HG03354 (cell line): ENCODE data around the gene ZBTB46.
A peak's percentile ranks its signal among the peaks of the same experiment; 100 is the strongest.
"Not testable (repeated sequence)": the region's sequence is repeated elsewhere in the genome, so short reads cannot be mapped to it uniquely, and the experiment has no call there.

Source experiments
- ATAC-seq: cut with Tn5 transposase; IDR thresholded peaks from one replicate; pipeline ENCODE4 v1.9.1; 2021; ENCODE audit warnings: mild to moderate bottlenecking; ENCODE audit not compliant: unreplicated experiment, poor library complexity, severe bottlenecking

Gene ZBTB46

DNA sequence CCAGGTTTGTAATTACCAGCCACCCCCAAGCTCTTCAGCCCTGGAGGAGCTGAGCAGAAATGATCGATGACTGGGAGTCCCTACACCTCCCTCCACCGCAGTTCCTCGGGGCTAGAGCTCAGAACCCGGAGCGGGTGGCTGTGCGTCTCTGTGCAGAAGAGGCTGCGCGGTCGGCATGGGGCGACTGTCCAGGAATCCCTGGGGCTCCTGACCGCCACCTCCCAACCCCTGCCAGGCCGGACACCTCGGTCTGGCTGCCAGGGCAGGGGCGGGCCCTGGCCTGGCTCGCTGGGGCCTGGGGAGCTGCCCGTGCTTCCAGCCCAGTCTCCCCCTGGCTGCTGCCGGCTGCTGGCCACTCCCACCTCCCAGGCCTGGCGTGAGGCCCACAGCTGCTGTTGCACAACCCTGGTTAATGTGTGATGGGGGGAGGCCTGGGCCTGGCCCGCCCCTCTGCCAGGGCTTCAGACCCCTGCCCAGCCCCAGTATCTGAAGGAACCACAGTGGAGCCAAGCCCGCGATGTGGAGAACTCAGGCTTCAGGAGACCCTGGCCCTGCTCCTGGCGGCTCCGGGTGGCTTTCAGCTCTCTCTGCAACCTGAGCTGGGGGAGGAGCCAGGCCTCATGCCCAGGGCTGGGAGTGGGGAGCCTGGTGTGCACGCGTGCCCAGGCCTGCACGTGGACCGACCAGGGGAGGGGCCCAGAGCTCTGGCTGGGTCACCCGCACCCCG lies 90.3 kb downstream of the ZBTB46 start:
- ATAC-seq: peak; percentile 1

DNA sequence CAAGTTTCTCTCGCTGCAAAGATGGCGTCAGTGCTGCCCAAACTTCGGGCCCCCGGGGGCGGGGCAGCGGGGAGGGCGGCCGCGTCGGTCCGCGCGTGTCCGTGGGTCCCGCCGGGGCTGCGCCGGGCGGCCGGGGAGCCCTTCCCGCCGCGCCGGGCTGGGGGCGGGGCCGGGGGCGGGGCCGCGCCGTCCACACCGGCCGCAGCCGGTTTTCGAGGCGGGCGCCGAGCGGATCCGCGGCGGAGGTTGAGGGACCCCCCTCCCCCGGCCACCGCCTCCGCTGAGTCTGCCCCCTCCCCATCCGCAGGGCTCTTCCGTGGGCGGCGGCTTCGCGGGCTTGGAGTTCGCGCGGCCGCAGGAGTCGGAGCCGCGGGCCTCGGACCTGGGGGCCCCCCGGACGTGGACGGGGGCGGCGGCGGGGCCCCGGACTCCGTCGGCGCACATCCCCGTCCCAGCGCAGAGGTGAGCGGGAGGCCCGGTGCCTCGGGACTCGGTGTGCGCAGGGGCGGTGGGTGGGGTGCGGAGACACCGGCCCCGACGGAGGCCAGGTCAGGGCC lies 90.9 kb downstream of the ZBTB46 start:
- peak; percentile 20 for ATAC-seq

DNA sequence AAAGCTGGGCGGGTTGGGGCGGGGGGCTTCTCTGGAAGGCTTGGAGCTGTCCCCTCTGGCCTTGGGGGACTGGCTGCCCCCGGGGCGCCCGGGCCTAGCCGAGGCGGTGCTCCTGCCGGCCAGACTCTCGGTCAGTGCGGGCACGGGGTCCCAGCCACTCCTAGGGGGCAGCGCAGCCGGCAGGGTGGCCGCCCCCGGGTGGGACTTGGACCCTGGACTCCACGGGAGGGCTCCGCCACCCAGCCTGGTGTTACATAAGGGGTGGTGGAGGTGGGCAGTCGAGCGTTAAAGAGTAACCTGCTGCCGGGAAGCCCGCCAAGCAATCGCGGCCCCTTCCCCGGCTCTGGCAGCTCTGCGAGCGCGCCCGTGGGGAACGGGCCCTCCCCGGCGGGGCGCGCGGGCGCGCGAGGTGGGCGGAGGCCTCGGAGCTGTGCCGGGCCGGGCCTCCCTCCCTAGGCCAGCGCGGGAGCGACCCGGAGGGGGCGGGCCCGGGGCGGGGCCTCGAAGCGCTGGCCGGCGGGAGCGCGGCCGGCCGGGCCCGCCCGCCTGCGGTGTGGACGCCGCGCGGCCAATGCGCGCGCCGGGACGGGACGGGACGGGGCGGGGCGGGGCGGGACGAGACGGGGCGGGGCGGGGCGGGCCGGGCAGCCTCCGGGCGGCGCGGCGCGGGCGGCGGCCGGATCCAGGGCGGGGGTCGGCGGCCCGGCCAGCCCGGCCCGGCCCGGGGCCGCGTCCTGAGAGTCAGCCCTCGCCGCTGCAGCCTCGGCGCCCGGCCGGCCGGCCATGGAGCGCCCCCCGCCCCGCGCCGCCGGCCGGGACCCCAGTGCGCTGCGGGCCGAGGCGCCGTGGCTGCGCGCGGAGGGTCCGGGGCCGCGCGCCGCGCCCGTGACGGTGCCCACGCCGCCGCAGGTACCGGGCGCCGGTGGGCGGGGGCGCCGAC lies 91.7 kb downstream of the ZBTB46 start, which contains the start of gene SLC2A4RG:
SLC2A4RG (plus strand) TSS at position 647 of the 940 bp plus-strand sequence; CDS start at position 784, 137 bp downstream.
- ATAC-seq: peak; percentile 38

DNA sequence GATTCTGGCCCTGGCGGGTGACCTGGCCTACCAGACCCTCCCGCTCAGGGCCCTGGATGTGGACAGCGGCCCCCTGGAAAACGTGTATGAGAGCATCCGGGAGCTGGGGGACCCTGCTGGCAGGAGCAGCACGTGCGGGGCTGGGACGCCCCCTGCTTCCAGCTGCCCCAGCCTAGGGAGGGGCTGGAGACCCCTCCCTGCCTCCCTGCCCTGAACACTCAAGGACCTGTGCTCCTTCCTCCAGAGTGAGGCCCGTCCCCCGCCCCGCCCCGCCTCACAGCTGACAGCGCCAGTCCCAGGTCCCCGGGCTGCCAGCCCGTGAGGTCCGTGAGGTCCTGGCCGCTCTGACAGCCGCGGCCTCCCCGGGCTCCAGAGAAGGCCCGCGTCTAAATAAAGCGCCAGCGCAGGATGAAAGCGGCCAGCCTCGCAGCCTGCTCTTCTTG lies 92.4 kb downstream of the ZBTB46 start:
- no peak for ATAC-seq

DNA sequence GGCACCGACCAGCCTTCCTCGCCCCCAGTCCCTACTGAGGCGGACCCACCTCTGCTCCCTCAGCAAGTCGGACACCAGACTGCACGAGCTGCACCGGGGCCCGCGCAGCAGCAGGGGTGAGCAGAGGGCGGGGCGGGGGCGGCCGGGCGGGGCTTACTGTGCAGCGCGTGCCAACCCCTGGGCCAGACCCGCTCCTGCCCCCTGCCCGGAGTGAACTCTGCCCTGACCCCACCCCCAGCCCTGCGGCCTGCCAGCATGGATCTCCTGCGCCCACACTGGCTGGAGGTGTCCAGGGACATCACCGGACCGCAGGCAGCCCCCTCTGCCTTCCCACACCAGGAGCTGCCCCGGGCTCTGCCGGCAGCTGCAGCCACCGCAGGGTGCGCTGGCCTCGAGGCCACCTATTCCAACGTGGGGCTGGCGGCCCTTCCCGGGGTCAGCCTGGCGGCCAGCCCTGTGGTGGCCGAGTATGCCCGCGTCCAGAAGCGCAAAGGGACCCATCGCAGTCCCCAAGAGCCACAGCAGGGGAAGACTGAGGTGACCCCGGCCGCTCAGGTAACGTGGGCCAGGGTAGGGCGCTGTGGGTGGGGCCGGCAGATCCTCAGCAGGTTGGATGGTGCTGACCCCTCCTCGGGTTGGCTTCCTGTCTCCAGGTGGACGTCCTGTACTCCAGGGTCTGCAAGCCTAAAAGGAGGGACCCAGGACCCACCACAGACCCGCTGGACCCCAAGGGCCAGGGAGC lies 92.9 kb downstream of the ZBTB46 start:
- ATAC-seq: no peak

DNA sequence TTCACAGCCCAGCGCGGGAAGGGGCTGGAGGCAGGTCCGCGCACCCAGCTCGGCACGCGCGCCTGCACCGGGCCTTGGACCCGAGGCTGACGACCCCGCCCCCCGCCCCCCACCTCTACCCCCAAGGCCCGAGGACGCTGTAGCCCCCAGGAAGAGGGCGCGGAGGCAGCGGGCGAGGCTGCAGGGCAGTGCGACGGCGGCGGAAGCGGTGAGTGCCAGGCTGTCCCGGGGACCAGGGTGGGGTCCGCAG lies 93.4 kb downstream of the ZBTB46 start:
- ATAC-seq: no peak

DNA sequence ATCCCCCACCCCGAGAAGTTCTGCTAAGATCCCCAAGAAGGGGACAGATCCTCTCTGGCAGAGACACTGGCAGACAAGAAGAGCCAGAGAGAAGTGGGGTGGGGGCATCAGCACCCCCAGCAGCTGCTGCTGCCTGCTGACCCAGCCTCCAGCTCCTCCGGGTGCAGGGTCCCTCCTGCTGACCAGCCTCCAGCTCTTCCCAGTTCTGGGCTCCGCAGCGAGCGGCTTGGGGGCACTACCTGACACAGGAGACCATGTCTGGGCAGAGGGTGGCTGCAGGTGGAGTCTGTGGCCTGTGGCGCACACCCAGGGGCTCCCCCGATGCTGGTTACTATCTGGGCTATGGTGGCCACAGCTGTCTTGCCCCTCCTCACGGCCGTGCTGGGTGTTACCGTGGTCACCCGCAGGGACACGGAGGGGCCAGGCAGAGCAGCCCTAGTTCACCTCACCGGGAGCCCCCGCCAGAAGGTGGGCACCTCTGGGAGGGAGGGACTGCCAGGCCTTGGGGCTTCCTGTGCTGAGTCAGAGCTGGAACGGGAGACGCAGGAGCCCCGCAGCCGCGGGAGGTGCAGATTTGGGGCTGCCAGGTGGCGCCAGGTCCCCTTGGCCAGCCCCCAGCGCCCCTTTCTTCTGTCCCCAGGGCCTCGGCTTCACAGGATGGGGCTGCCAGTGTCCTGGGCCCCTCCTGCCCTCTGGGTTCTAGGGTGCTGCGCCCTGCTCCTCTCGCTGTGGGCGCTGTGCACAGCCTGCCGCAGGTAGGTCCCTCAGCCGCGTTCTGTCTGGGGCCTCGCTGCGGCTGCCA lies 94.0 kb downstream of the ZBTB46 start:
- no peak for ATAC-seq

DNA sequence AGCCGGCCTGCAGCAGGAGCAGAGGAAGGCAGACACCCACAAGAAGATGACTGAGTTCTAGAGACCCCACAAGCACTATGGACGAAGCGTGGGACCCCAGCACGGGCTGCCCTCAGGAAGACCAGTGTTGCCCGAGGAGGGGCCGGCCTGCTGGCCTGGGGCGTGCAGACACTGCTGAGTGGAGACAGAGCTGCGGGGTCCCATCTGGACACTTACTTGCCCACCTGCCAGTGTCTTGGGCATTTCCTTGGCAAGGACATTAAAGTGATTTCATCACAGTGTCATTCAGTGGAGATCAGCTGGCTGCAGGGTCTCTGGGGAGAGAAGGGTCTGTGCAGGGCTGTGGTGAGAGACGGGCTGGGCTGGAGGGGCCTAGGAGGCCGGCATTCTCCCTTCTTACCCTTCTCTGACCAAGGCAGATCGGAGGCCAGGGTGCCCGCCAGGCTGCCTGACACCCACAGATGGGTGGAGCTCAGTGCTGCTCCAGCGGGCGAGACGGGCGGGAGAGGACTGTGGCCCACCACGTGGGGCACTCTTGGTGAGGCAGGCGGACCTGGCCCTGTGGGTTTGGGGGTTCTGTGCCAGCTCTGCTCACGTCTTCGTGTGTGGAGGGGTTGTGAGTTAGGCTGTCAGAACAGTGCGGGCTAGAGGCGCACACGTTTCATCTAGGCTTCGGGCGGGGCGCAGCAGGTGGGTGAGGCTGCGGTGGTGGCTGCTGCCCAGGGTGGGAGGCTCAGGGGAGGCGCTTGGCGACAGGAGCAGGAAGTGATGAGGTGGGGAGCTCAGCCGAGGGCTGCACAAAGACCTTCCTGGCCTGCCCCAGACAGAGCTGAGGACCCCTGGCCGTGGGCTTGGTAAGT lies 95.0 kb downstream of the ZBTB46 start, which contains the start of gene LIME1:
LIME1 (plus strand) TSS at position 806 of the 860 bp plus-strand sequence. CDS start 886 bp downstream, outside the sequence.
- ATAC-seq: no peak

DNA sequence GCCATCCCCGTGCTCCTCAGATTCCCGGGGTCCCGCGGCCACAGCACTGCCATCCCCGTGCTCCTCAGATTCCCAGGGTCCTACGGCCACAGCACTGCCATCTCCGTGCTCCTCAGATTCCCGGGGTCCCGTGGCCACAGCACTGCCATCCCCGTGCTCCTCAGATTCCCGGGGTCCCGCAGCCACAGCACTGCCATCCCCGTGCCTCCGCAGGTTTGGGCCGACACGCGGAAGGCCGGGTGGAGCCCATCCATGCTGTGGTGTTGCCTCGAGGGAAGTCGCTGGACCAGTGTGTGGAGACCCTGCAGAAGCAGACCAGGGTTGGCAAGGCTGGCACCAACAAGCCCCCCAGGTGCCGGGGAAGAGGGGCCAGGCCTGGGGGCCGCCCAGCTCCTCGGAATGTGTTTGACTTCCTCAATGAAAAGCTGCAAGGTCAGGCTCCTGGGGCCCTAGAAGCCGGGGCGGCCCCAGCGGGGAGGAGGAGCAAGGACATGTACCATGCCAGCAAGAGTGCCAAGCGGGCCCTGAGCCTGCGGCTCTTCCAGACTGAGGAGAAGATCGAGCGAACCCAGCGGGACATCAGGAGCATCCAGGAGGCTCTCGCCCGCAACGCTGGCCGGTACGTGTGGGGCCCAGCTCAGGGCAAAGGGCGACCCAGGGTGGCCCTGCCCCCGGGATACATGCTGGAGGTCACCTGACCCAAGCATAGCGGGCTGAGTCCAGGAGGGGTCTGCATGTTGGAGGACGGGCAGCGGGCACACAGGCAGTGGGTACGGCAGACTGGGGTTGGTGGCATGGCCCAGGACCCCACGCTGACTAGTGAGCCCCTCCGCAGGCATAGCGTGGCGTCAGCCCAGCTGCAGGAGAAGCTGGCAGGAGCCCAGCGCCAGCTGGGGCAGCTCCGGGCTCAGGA lies 95.9 kb downstream of the ZBTB46 start:
- ATAC-seq: no peak

DNA sequence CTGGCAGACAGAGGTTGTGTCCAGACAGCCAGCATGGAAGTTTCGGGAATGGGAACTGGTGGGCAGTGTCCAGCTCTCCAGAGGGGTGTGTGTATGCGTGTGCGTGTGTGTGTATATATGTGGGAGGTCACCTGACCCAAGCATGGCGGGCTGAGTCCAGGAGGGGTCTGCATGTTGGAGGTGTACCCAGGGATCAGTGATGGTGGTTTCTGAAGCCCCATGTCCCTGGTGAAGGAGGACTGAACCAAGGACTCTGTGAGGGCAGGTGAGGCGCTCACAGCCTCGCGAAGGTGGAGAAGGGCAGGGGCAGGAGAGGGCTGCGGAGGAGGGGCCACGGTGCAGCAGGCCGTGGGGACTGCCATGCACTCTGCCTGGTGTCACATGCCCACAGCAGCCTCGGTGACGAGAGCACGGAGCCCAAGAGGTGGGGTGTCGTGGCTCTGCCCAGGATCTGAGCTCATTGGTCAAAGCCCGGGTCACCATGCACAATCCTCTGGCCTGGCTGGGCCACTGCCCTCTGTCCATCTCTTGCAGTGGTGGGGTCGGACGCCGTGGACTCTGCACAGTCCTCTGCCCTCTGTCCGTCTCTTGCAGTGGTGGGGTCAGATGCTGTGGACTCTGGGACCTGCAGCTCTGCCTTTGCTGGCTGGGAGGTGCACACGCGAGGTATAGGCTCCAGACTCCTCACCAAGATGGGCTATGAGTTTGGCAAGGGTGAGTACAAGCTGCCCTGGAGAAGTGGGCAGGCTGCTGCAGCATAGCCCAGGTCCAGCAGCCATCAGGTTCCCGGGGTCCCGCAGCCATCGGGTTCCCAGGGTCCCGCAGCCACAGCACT lies 96.7 kb downstream of the ZBTB46 start:
- no peak for ATAC-seq

DNA sequence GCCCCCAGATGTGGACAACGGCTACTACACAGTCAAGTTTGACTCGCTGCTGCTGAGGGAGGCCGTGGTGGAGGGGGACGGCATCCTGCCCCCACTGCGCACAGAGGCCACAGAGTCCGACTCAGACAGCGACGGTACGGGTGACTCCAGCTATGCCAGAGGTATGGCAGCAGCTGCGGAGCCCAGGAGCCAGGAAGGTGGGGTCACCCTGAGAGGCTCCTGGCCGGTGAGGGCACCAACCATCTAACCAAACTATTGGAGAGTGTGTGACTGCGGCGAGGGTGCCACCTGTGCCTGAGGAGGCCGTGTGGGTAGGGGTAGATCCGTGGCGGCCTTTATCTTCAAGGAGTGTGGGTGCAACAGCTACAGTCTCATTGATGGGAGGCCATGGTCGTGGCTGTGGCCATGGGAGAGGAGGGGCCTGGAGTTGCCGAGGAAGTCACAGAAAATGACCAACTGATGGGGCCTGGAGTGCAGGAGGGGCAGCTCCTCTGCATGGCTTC lies 97.4 kb downstream of the ZBTB46 start:
- ATAC-seq: no peak

DNA sequence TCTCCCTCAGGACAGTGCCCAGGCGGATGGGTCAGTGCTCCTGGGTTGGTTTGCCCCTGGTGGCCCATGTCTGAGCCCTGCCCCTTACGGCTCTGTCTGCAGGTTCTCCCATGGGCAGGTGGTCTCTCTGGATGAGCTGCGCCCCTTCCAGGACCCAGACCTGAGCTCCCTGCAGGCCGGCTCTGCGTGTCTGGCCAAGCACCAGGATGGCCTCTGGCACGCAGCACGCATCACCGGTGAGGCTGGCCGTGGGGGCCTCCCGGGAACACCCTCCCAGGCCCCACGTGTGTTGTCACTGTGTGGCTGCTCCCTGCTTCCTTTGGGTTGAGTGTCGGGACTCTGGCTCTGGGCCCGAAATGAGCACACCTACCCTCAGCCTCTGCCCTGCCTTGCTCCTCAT lies 97.9 kb downstream of the ZBTB46 start:
- ATAC-seq: no peak

DNA sequence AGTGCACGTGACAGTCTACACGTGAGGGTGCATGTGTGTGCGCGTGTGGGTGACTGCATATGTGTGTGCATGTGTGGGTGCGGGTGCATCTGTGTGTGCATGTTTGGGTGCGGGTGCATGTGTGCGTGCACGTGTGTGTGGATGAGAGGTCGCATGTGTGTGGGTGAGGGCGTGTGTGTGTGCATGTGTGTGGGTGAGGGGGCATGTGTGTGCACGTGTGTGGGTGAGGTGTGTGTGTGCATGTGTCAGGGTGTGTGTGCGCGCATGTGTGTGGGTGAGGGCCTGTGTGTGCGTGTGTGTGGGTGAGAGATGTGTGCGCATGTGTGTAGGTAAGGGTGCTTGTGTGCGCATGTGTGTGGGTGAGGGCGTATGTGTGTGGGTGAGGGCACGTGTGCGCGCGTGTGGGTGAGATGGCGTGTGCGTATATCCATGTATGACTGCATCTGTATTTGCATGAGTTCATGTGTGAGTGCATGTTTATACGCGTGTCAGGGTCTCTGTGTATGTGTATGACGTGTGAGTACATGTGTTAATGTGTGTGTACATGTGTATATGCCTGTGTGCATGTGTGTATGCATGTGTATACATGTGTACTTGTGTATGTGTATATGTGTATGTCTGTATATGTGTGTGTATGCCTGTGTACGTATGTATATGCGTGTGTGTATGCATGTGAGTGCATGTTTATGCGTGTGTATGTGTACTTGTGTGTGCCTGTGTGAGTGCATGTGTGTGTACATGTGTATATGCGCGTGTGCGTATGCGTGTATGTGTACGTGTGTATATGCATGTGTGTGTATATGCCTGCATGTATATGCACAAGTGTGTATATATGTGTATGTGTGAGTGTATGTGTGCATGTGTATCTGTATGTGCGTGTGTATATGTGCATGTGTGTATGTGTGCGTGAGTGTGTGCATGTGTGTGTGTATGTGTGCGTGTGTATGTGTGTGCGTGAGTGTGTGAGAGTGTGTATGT lies 98.7 kb downstream of the ZBTB46 start:
- no peak for ATAC-seq

DNA sequence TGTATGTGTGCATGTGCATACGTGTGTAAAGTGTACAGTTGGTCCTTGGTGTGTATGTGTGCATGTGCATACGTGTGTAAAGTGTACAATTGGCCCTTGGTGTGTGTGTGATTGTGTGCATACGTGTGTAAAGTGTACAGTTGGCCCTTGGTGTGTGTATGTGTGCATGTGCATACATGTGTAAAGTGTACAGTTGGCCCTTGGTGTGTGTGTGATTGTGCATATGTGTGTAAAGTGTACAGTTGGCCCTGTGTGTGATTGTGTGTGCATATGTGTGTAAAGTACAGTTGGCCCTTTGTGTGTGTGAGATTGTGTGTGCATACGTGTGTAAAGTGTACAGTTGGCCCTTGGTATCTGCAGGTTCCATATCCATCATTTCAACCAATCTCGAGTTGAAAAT lies 99.7 kb downstream of the ZBTB46 start:
- ATAC-seq: no peak

DNA sequence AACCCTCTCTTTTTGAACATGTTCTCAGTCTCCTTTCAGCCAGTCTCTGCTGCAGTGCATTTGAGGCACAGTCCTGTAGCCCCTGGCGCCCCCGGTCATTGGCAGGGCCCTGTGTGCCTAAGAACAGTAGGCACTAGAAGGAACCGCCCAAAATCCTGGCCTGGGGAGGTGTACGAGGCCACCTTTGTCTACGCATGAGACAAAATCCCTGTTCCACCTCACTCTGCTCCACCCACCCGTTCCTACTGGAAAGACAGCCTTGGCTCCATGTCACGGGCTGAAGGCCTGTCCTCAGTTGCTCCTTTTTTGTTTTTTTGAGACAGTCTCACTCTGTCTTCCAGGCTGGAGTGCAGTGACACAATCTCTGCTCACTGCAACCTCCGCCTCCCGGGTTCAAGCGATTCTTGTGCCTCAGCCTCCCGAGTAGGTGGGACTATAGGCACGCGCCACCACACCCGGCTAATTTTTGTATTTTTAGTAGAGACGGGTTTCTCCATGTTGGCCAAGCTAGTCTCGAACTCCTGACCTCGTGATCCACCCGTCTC lies 100.8 kb downstream of the ZBTB46 start:
- ATAC-seq: not testable (repeated sequence)
